Measurements from ENCODE around the gene ZAP70.
"Not testable (repeated sequence)": the region's sequence is repeated elsewhere in the genome, so short reads cannot be mapped to it uniquely, and the experiment has no call there.

GRCh38 chr2:97672606-97673140, 40.7 kb upstream of the ZAP70 start:
- not testable (repeated sequence) for TF ChIP-seq EZH2 (IDR thresholded peaks at IDR 0.05; ENCODE audit: low read length); CTCF (optimal IDR thresholded peaks at IDR 0.05 in 1 of 3, IDR thresholded peaks at IDR 0.05 in 1 of 3, conservative IDR thresholded peaks at IDR 0.05 in 1 of 3; ENCODE audit: extremely low read depth in 1 of 3, insufficient read depth in 2 of 3, low read length in 3 of 3)

Data from keratinocyte (primary cell).